Islet precursor cell (in vitro differentiated cells): ENCODE results near the gene COL15A1.
A peak's percentile ranks its signal among the peaks of the same experiment; 100 is the strongest.
"Not testable (repeated sequence)": the region's sequence is repeated elsewhere in the genome, so short reads cannot be mapped to it uniquely, and the experiment has no call there.

Source experiments
- DNase-seq: peaks from one replicate; pipeline ENCODE4 v3.0.0-alpha.2; 2018

Gene COL15A1

DNA sequence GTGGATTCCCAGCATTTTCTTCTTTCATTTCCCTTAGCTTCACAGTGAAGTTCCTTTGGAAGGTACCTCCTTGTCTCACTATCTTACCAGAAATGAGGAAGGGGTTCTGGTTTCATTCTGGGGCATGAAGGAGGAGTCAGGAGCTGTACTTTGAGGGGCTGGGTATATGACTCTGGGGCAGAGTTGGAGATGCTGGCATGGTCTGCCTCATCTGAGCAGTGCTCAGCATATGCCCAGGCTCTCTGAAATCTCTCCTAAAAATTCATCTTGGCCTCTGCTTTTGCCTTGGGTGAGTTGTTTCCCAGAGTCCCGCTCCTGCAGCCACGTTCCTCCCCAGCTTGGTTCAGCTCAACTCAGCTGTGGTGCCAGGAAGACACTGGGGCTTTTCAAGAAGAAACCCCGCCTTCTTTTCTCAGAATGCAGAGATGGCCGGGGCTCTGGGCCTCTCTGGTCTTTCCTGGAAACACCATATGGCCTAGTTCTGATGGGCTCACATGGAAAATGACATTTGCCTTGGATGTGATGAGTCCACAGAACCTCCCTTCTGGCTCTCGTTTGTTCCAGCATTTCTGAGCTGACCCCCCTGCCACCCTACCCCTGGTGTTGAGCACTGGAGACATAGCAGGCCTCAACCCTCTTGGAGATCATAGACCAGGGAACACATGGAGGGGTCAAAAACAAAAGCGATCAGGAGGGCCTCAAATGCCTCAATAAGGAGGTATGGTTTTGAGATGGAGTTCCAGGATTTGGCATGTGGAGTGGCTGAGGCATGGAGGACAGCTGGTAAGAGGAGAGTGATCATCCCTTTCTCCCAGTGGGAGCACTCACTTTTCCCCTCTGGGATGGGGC is 149.2 kb downstream of the COL15A1 start:
- no peak for DNase-seq

DNA sequence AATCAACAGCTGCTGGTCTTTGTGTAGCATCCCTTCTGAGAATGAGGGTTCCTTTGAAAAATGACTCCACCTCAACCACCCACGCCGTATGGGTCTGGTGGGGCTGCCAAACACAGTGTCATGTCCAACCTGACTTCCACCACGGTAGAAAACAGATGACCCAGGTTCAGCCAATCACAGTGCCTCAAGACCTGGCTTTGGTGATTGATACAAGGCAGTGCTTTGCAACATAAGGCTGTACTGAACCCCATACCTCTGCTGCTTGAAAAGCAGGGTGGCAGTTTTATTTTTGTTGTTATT is 149.7 kb downstream of the COL15A1 start:
- no peak for DNase-seq

DNA sequence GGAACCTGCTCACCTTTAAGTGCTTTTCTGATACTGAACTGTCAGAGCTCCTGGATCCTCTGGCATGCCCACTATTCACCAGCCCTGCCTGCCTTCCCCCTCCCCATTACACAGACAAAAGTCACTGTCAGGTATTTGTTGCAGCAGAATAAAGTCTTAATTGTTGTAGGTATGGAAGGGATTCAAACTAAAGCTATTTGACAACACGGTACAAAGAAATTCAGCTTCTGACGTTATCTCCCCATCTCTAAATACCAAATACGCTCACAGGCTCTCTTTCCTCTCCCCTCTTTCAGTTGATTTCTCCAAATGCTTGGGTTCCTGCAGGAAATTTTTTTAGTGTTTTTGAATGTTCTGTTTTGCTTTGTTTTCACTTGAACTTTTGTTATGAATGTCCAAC is 151.9 kb downstream of the COL15A1 start:
- no peak for DNase-seq

DNA sequence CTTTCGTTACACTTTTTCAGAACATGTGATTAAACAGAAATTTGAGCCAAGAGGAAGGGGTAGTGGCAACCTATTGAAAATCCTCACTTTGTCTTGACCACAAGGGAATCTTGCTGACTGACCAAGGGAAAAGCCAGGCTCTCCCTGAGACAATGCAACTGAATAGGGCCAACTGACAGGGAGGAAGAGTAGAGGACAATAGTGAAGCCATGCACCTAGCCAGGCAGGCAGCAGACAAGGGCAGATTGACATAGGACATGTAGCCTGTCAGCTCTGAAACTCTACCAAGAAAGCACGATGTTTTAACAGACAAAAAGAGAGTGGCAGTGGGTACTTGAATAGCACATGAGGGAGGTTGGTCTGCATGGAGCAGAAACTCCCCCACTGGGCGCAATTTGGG is 152.7 kb downstream of the COL15A1 start:
- DNase-seq = no peak

DNA sequence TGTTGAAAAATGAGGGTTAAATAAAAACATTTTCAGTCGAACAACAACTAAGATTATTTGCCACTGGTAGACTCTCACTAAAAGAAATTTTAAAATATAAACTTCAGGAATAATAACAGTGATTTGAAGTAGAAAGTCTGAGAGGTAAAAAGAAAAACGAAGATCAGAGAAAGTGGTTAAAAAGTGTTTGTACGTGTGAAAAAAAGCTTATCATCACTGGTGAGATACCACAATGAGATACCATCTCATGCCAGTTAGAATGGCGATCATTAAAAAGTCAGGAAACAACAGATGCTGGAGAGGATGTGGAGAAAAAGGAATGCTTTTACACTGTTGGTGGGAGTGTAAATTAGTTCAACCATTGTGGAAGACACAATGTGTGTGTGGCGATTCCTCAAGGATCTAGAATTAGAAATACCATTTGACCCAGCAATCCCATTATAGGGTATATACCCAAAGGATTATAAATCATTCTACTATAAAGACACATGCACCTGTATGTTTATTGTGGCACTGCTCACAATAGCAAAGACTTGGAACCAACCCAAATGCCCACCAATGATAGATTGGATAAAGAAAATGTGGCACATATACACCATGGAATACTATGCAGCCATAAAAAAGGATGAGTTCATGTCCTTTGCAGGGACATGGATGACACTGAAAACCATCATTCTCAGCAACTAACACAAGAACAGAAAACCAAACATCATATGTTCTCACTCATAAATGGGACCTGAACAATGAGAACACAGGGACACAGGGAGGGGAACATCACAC is 156.3 kb downstream of the COL15A1 start:
- not testable (repeated sequence) for DNase-seq

DNA sequence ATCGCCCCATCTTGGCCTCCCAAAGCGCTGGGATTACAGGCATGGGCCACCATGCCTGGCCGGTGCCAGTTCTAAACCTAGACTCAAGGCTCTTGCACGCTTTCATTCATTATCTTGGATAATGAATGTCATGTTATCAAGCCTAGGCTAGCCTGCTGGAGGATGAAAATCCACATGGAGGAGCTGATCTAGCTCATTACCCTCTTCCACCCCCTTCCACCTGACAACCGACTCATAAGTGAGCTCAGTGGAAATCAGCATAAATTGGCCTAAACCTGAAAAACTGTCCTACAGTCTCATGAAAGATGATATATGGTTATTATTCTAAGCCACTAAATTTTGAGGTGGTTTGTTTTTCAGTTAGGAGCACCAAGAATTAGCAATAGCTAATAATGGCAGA is 157.6 kb downstream of the COL15A1 start:
- DNase-seq = no peak

DNA sequence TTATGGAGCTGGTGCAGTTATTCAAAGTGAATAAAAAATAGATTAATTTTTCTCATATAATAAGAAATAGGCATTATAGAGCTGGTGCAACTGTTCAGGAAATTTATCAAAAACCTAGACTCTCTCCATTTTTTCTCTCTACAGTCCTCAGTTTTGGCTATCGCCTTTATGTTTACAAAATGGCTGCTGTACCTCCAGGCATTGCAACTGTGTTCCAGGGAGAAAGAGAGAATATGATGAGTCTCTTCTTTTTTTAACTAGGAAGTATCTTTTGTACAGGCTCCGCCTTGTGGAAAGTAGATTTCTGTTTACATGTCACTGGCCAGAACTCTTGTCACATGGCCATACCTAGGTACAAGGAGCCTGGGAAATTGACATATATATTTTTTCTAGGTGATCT is 158.1 kb downstream of the COL15A1 start:
- no peak for DNase-seq

DNA sequence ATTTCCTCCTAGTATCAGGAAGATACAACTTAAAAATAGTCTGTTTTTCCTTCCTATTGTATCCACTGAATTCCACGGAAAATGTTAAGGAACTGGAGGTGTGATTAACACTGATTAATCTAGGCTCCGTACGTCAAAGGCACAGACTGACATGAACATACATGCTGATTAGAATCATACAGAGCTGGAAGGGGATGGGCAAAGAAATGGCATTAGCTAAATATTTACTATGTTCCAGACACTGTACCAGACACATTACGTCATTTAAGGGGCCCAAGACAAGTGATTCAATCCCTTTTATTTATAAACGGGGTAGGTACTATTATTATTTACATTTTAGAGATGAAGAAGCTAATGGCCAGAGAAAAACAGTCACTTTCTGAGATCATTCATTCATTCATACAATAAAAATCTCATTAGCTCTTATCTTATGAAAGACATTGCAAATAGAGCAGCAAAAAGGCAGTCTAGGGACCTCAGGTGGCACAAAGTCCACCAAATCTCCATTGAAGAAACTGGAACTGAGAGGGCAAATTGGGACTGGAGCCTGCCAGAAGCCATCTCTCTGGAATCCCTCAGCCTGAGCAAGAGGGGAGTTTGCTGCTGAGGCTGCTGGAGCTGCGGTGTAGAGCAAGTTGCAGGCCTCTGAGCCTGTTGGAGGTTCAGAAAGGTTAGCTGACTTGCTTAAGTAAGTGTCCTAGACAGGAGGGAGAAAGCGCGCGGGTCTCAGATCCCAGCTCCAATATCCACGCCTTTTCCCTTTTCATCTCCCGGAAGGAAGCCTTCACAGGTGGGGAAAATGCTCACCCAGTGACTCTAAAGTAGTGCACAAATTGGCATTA is 159.6 kb downstream of the COL15A1 start:
- DNase-seq = peak; percentile 71

DNA sequence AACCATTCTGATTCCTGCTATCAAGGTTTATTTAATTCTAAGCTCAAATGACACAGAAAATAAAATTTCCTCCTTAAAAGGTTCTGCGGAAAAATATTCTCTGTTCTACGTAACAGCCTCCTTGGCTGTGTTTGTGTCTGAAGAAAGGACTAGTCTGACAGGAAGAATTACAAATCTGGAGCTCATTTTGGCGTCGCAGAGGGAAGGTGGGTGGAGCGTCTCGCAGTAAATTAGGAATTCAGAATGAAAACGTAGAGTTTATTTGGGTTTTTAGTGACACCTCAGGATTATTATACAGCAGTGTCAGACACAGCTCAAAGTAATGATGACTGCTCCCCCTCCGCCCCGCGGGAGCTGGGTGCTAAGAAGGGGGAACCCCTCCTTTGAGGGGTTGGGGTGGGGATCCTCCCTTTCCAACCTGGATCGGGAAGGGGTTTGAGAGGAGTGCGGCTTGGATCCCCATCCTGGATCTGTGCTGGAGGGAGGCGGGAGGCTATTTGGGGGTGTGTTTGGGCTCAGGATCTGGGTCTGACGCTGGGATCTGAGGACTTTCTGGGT is 160.3 kb downstream of the COL15A1 start:
- no peak for DNase-seq

DNA sequence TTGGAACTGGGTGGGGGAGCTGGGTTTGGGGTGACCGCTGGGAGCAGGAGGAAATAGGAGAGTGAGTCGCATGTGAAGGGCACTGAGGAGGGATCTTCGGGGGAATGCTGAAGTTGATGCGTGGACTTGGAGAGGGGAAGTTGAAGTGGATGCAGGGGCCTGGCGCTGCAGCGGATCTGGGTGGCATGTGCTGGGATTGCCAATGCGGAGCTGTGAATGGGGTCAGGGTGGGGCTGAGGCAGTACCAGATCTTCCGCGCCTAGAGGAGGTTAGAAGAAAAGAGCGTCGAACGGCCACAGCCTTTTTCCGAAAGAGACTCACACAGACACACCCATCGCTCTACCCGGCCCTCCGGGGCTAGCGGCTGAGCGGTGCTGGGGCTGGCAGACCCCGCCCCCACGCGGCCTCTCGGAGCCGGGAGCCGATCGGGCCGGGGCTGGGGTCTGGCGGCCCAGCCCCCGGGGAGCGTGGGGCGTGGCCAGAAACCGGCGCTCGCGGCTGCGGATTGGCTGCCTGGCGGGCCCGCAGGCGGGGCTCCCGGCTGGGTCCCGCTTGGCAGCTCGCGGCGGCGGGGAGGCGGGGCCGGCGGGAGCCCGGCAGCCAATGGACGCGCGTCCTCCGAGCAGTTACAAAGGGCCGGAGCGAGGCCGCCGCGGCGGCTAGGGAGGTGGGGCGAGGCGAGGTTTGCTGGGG is 160.9 kb downstream of the COL15A1 start, which contains the start of gene TGFBR1:
TSS of gene TGFBR1 (plus strand) at position 655 of the 693 bp plus-strand sequence. CDS start 93 bp downstream, outside the sequence.
- peak; percentile 98 for DNase-seq

DNA sequence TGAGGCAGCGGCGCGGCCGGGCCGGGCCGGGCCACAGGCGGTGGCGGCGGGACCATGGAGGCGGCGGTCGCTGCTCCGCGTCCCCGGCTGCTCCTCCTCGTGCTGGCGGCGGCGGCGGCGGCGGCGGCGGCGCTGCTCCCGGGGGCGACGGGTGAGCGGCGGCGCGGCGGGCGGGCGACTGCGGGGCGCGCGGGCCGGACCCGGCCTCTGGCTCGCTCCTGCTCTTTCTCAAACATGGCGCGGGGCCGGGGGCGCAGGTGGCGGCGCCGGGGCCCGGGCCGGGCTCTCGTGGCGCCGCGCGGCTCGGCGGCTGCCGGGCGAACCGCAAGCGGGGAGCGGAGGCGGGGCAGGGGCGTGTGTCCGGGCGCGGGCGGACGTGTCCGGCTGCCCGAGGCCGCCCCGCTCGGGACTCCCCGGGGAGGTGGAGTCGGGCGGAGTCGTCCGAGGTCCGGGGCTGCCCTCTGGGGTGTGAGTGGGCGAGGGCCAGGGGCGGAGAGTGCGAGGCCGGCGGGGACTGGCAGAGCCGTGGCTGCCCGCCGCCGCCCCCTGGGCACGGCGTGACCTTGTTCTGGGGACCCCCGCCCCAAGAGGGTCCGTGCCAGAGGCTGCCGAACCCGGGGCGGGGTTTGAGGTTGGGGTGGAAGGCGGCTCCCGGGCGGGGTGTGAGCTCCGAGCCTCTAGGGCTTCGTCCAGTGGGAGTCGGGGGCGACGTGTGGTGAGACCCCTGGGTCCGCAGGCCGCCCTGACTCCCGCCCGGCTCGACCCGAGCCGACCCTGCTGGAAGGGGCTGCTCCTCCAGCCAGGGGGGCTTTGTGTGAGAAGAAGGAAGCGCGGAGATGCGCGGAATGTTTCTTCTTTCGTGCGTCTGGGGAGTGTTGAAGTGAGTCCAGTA is 161.7 kb downstream of the COL15A1 start:
- DNase-seq = peak; percentile 86

DNA sequence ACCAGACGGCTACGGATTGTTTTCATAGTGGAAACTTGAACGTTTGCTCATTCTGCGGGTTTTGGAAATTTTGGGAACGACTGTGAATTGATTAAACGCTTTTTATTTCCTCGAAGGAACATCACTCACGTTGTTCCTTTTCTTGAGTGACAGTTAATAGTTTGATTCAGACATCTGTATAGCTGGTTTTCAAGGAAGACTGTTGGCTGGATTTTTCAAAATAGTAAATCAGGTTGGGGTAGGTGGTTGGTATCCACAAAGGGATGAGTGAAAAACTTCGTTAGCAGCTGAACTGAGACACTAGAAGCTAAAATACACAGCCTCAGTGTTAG is 162.3 kb downstream of the COL15A1 start:
- no peak for DNase-seq

DNA sequence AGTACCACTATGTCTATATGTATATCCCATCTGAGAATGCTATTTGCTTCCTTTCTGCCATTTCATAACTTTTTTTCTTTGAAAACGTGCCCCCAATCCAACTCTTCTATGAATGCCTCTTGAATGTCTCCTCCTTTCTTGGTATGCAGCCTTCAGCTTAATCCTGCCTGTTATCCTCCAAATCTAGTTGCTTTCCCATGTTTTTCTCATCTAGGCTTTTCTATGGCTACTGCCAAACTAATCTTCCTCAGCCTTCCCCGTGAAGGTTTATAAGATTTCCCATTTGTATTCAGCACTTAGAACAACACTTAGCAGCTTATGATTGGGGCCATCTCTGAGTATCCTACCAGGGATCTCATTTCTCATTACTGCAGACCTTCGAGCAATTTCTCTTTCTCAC is 163.7 kb downstream of the COL15A1 start:
- DNase-seq = no peak

DNA sequence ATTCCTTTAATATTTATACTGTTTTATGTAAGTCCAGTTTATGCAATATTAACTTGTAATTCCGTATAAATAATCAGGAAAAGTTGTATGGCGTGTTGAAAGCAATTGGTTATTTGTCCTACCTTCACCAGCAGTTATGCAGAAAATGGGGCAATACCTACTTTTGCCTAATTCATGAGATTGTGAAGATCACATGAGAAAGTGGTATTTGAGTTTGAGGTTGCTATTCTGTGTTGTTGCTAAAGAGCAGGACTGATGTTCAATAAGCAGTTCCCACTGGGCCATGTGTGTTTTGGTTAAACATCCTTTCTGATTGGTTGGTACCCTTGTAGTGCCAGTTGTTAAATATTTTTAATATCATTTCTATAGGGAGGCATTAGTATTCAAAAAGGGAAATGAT is 164.4 kb downstream of the COL15A1 start:
- no peak for DNase-seq

DNA sequence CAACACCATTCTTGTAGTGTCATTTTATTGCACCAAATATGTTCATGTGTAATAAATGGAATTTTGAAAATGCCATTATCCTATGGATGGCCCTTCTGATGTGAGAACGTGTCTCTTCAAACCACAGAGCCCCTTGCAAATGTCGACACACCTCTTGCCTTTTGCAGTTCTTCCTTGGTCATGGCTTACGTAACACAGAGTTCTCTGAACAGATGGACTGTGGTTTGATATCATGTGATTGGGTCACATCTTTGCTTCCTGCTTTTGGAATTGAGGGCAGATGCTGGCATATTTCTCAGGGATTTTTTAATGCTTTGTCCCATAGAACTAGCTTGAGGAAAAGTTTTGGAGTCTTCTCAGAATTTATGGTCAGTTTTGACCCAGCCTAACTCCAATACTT is 165.8 kb downstream of the COL15A1 start:
- no peak for DNase-seq

DNA sequence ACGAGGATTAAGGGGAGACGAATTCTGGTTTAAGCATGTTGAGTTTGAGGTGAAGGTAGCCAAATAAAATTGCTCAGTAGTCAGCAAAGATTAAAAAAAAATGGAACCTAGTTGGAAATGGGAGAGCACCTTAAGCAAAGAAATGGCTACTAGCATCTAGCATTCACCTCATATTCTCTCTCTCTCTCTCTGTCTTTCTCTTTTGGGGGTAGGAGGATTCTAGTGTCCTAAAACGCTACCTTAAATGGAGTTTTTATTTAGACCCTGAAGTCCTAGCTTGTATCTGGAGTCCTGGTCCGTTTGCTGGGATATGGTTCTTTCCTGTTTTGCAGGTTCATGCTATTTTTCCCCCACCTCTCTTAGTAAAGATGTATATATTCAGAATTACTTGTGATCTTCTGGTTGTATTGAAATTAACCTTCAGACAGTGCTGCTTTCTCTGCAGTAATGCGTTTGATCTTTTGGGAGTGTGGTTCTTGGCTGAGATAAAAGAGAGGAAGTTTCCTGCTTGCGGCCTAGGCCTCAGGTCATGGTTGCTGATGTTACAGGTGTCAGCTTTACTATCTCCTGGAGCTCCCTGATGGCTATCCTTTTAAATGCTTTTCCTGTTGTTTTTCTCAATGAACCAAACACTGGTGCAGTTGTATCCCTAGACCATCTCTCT is 169.2 kb downstream of the COL15A1 start:
- no peak for DNase-seq

DNA sequence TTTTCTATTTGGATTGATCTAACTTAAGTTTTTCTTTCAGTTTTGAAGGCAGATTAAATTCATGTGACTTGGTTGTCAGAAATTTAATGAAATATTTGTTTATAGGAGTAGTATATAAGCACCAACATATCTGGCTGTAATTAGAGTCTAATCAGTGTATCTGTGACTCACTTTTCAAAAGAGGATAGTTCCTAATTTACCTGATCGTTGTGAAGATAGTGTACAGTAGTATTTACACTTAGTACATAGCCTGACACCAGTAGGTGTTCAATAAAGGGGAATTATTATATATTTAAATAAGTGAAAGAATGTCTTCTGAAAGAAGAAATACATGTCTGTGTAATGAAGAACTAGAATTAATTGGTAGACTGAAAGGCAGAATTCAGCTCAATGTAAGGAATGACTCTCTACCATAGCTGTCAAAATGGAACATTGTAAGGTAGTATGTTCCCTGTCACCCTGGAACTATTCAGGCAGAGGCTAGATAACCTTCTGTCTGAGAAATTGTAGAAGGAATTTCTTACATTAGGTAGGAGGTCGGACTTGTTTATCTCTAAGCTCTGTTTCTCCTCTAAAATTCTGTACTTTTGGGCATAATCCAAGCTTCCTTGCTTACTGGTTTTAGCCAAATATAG is 169.8 kb downstream of the COL15A1 start:
- DNase-seq = no peak

DNA sequence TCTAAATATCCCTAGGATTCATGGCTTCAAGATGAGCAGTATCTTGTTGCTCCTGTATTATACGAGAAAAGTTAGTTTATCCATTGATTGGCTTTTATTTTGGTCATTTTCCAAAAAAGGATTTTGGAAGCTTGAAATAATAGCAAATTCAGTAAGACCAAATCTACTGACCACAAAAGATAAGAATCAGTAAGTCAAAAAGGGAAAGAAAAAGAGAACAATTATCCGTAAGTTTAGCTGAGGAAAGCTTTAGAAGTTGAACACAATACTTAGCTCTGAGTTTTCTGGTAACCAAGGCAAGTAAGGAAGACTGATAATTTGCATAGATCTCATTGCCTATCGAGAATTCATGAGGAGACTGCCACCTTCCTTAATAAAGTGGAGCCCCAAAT is 170.3 kb downstream of the COL15A1 start:
- DNase-seq = no peak

DNA sequence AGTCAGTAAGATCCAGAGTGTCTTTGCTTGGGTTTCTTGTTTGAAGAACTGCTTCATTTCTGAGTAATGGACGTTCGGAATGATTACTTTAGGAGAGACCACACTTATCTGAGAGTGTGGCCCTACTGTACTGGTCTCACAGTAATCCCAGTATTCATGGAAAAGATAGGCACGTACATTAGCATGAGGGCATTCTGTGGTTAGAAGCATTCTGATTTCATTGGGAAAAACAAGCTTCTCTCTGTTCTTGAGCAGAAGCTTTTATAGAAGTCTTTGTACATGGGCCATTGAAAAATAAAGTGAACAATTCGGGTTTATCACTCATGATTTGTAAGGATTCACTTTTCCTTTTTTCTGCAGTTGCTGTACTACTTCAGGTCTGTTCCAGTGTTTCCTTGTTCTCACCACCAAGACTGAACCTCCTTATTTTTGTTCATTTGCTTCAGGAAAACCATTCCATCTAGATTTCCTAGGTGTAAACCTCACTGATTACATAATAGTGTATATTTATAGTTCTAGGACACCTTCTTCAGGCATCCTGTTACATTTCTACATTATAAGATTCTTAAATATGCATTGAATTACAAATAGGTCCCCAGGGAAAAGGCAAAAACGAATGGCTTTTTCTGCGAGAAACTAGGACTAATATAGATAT is 171.3 kb downstream of the COL15A1 start:
- no peak for DNase-seq

DNA sequence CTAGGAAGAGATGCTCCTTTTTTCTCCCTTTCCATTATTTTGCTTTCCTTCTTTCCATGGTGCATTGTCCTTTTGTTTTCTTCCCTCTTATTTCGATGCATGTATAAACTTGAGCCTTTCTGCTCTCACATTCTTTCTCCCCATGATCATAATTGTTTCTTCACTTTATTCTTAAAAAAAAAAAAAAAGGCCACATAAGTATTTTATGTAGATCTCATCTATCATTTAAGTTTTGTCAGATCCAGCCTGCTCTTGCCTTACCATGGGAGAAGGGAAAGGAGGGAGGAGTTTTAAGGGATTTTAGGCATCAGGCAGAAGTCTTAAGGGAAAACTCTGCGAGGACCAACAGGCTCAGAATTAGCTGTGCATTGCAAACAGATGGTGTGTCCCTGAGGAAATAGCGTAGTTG is 172.3 kb downstream of the COL15A1 start:
- DNase-seq = no peak
